IMR-90 (cell line): ENCODE results near the gene RUSF1. TPM values are rescaled to one million over a fixed set of nuclear protein-coding genes. Genes with fewer than 3 reads are reported as not detected.

ENCODE experiments used
- ATAC-seq: fragments of 200-7000 bp; cut with Tn5 transposase; 2 replicates; pipeline ENCODE4 v1.9.1; 2020; ENCODE audit warnings: low read depth, mild to moderate bottlenecking, moderate library complexity
- Bru-seq: library from RNA; stranded (reverse); fragments of 400-500 nt; gene quantifications from one replicate; lab custom pipeline; 2021; lab: Mats Ljungman, UMichigan
- BruChase-seq, 2 experiments: library from RNA; stranded (reverse); fragments of 400-500 nt; gene quantifications; one replicate each; lab custom pipeline; 2021; lab: Mats Ljungman, UMichigan
- BruUV-seq: library from RNA; stranded (reverse); fragments of 400-500 nt; replicated peaks from 2 replicates; lab custom pipeline; 2021; lab: Mats Ljungman, UMichigan
- CTCF ChIA-PET: fragments of 300-600 bp; formaldehyde crosslinking; extraction: SDS; loops from one replicate; lab custom pipeline; 2021; ENCODE audit warnings: antibody characterized with exemption; lab: Yijun Ruan, JAX
- POLR2A ChIA-PET: fragments of 300-600 bp; sonication (Branson Sonifier 250); formaldehyde crosslinking; loops from one replicate; lab custom pipeline; 2022; ENCODE audit warnings: antibody characterized with exemption; ENCODE audit not compliant: unreplicated experiment; lab: Charles Lee
- DNase-seq: peaks from one replicate; pipeline ENCODE4 v3.0.0; 2013
- H2AFZ ChIP-seq: replicated peaks from 2 replicates; pipeline ENCODE3; 2013; ENCODE audit warnings: low read length, mild to moderate bottlenecking; ENCODE audit not compliant: poor library complexity
- H2AK5ac ChIP-seq: 2 replicates; pipeline ENCODE4 v1.6.1; 2013; ENCODE audit warnings: low read depth, low read length, inconsistent platforms
- H2AK9ac ChIP-seq: replicated peaks from 2 replicates; pipeline ENCODE3; 2013; ENCODE audit warnings: mild to moderate bottlenecking, low read depth, low read length, moderate library complexity; ENCODE audit not compliant: poor library complexity
- H2BK120ac ChIP-seq: 2 replicates; pipeline ENCODE4 v1.6.1; 2013; ENCODE audit warnings: low read depth, low read length, inconsistent platforms
- H2BK15ac ChIP-seq: 3 replicates; pipeline ENCODE4 v1.6.1; 2013; ENCODE audit warnings: low read depth, low read length, inconsistent platforms
- H2BK20ac ChIP-seq: 2 replicates; pipeline ENCODE4 v1.6.1; 2013; ENCODE audit warnings: low read depth, mild to moderate bottlenecking, inconsistent platforms, low read length, moderate library complexity
- H2BK5ac ChIP-seq: 2 replicates; pipeline ENCODE4 v1.6.1; 2013; ENCODE audit warnings: mild to moderate bottlenecking, low read depth, low read length, inconsistent platforms; ENCODE audit not compliant: poor library complexity, severe bottlenecking
- H3K14ac ChIP-seq: replicated peaks from 2 replicates; pipeline ENCODE4 v1.6.1; 2013; ENCODE audit warnings: low read depth, low read length, inconsistent platforms
- H3K18ac ChIP-seq: 2 replicates; pipeline ENCODE4 v1.6.1; 2013; ENCODE audit warnings: low read depth, low read length, control low read depth
- H3K23ac ChIP-seq: 2 replicates; pipeline ENCODE4 v1.6.1; 2013; ENCODE audit warnings: low read depth, low read length, inconsistent platforms
- H3K27ac ChIP-seq: 2 replicates; pipeline ENCODE4 v1.5.1; 2013; ENCODE audit warnings: mild to moderate bottlenecking, control low read depth, low read length; ENCODE audit not compliant: insufficient read depth
- H3K27me3 ChIP-seq: 2 replicates; pipeline ENCODE4 v1.6.1; 2013; ENCODE audit warnings: low read length; ENCODE audit not compliant: control insufficient read depth, insufficient read depth
- H3K36me3 ChIP-seq: 2 replicates; pipeline ENCODE4 v1.6.1; 2013; ENCODE audit warnings: low read length, mixed read lengths; ENCODE audit not compliant: control insufficient read depth, insufficient read depth
- H3K4ac ChIP-seq: 2 replicates; pipeline ENCODE4 v1.6.1; 2013; ENCODE audit warnings: low read depth, low read length, inconsistent platforms
- H3K4me1 ChIP-seq: 2 replicates; pipeline ENCODE4 v1.6.1; 2013; ENCODE audit warnings: low read length, mixed read lengths; ENCODE audit not compliant: control insufficient read depth, insufficient read depth
- H3K4me2 ChIP-seq: 2 replicates; pipeline ENCODE4 v1.6.1; 2013; ENCODE audit warnings: low read depth, mild to moderate bottlenecking, control low read depth, low read length, moderate library complexity
- H3K4me3 ChIP-seq: 2 replicates; pipeline ENCODE4 v1.5.1; 2013; ENCODE audit warnings: low read depth, mild to moderate bottlenecking, control low read depth, low read length, moderate library complexity; ENCODE audit not compliant: insufficient read depth
- H3K56ac ChIP-seq: 2 replicates; pipeline ENCODE4 v1.6.1; 2013; ENCODE audit warnings: low read length, inconsistent platforms; ENCODE audit not compliant: insufficient read depth; ENCODE audit errors: extremely low read depth
- H3K79me1 ChIP-seq, 2 experiments: 2 replicates each; pipeline ENCODE4 v1.6.1; 2013; ENCODE audit warnings: low read length in 2 of 2, inconsistent platforms in 1 of 2, low read depth in 1 of 2
- H3K9ac ChIP-seq: 2 replicates; pipeline ENCODE4 v1.6.1; 2013; ENCODE audit warnings: low read depth, low read length, control low read depth
- H3K9me1 ChIP-seq: 2 replicates; pipeline ENCODE4 v1.6.1; 2013; ENCODE audit warnings: low read length, inconsistent platforms; ENCODE audit not compliant: insufficient read depth
- H3K9me3 ChIP-seq: 2 replicates; pipeline ENCODE4 v1.6.1; 2013; ENCODE audit warnings: low read length; ENCODE audit not compliant: control insufficient read depth, insufficient read depth
- H4K20me1 ChIP-seq: 2 replicates; pipeline ENCODE4 v1.6.1; 2013; ENCODE audit warnings: low read length, inconsistent platforms; ENCODE audit not compliant: insufficient read depth
- H4K5ac ChIP-seq: 2 replicates; pipeline ENCODE4 v1.6.1; 2013; ENCODE audit warnings: mild to moderate bottlenecking, low read depth, low read length, control low read depth
- H4K8ac ChIP-seq, 2 experiments: 2 replicates each; pipeline ENCODE4 v1.6.1; 2013; ENCODE audit warnings: low read depth in 2 of 2, low read length in 2 of 2, control low read depth in 1 of 2, inconsistent platforms in 1 of 2
- H4K91ac ChIP-seq: 2 replicates; pipeline ENCODE4 v1.6.1; 2013; ENCODE audit warnings: low read depth, low read length, inconsistent platforms; ENCODE audit not compliant: insufficient read depth
- BHLHE40 ChIP-seq: fragments of 150-350 bp; IDR thresholded peaks from 2 replicates; pipeline ENCODE4 v1.6.1; 2016; ENCODE audit warnings: mild to moderate bottlenecking, low read depth, low read length
- CEBPB ChIP-seq: IDR thresholded peaks from 2 replicates; pipeline ENCODE4 v1.6.1; 2012; ENCODE audit warnings: low read depth, low read length, improper control_type of control experiment
- ELK1 ChIP-seq: fragments of 150-350 bp; IDR thresholded peaks from 2 replicates; pipeline ENCODE4 v1.6.1; 2016; ENCODE audit warnings: low read depth, mild to moderate bottlenecking, low read length, moderate library complexity, borderline replicate concordance
- MAZ ChIP-seq: IDR thresholded peaks from 2 replicates; pipeline ENCODE4 v1.6.1; 2012; ENCODE audit warnings: low read depth, mild to moderate bottlenecking, low read length, improper control_type of control experiment, moderate library complexity, borderline replicate concordance
- MXI1 ChIP-seq: IDR thresholded peaks from 2 replicates; pipeline ENCODE4 v1.6.1; 2012; ENCODE audit warnings: low read depth, mild to moderate bottlenecking, low read length, moderate library complexity, borderline replicate concordance
- POLR2A ChIP-seq: IDR thresholded peaks from 2 replicates; pipeline ENCODE4 v1.6.1; 2012; ENCODE audit warnings: mild to moderate bottlenecking, low read depth, low read length
- WGBS, 2 experiments: methylation state at CpG; one replicate each; pipeline versions ENCODE4 v1.1.5 to v1.1.7; 2013; ENCODE audit warnings: missing lambda C conversion rate in 2 of 2; ENCODE audit not compliant: insufficient read length in 1 of 2; ENCODE audit errors: extremely low coverage in 2 of 2; 5-methylcytosine and 5-hydroxymethylcytosine counted together
- dilution Hi-C: fragments of 300-500 bp; cut with HindIII; formaldehyde crosslinking; loops from one replicate; pipeline ENCODE4 v1.14.3; 2018; ENCODE audit warnings: low sequenced_read_pairs; ENCODE audit not compliant: unreplicated experiment
- in situ Hi-C: fragments of 300-500 bp; cut with MboI; formaldehyde crosslinking; loops from 3 replicates; pipeline ENCODE4 v1.14.3; 2019; ENCODE audit warnings: low sequenced_read_pairs, inconsistent platforms, mixed read lengths
- intact Hi-C: fragments of 100-400 bp; cut with micrococcal nuclease; formaldehyde crosslinking; loops from 2 replicates; pipeline ENCODE4 v1.10.0; 2022
- long read RNA-seq: library from polyadenylated mRNA; unstranded; transcript quantifications from one replicate; pipeline ENCODE4 v2.0.0, GENCODE V29; 2021; ENCODE audit not compliant: unreplicated experiment
- polyA plus RNA-seq, 3 experiments: library from polyadenylated mRNA; depleted of rRNA; stranded (reverse); fragments of >200 nt; gene quantifications; 2 replicates each; pipeline ENCODE4 v1.2.3, GENCODE V29; 2012; ENCODE audit warnings: low replicate concordance in 1 of 3
- total RNA-seq: library from RNA; depleted of rRNA; stranded (reverse); fragments of >200 nt; gene quantifications from 2 replicates; pipeline ENCODE4 v1.2.3, GENCODE V29; 2012; rRNA removed

Gene RUSF1
- total RNA-seq (22.2 and 22.9 TPM in 2 replicates), polyA plus RNA-seq (2012; rRNA removed) (63.6 and 65.0 TPM in 2 replicates), Bru-seq, nascent RNA (percentile 70 among the genes with signal in this experiment), BruChase-seq, experiment 1, labeled RNA remaining after a 6-hour chase (percentile 78 among the genes with signal in this experiment), BruChase-seq, experiment 2, labeled RNA remaining after a 2-hour chase (percentile 66 among the genes with signal in this experiment)
- 26.5 and 46.5 TPM in 2 replicates for polyA plus RNA-seq (2012; cell fraction: cytosol; rRNA removed)
- polyA plus RNA-seq (2012; cell fraction: nucleus; rRNA removed; ENCODE audit: low replicate concordance), result 212 and 436 TPM in 2 replicates
- long read RNA-seq, transcript C16orf58-201 (13 exons, 2,793 nt), result major isoform, 49 of 86 reads
- long read RNA-seq, partial matches to known transcripts, result 15 of 86 reads
- long read RNA-seq, other reads (novel, unspliced or antisense), result 19 of 86 reads

- H2BK120ac ChIP-seq, result peak within 1 kb of the TSS; percentile 55
- H3K9ac ChIP-seq, result peak within 1 kb of the TSS; percentile 98
- peak within 1 kb of the TSS; percentile 92 for H3K23ac ChIP-seq
- H2BK20ac ChIP-seq, result peak within 1 kb of the TSS; percentile 20; the same call in 1 of the 2 replicates
- peaks cover 2% of the 10 kb centered on the region; the same call in 1 of the 2 replicates for H3K9me1 ChIP-seq
- peaks cover 14% of the 10 kb centered on the region for H3K36me3 ChIP-seq
- H4K8ac ChIP-seq, result peak within 1 kb of the TSS; percentile 93 to 94
- H3K4me2 ChIP-seq, result peak within 1 kb of the TSS; percentile 99
- TF ChIP-seq BHLHE40 (no peak), POLR2A (peak; percentile 94), CEBPB (no peak), MAZ (peak; percentile 74; the same call in 1 of the 2 replicates), MXI1 (peak; percentile 89), ELK1 (0 out of 2 replicates have a peak, but pooled peaks have one; percentile 80)
- H4K20me1 ChIP-seq, result no peaks in the 10 kb centered on the region
- peak within 1 kb of the TSS; percentile 94 for H4K91ac ChIP-seq
- peak within 1 kb of the TSS; percentile 90 for H3K56ac ChIP-seq
- peak within 1 kb of the TSS; percentile 95 for H2AFZ ChIP-seq
- H3K27me3 ChIP-seq, result no peaks in the 10 kb centered on the region
- peak within 1 kb of the TSS; percentile 95 for H3K14ac ChIP-seq
- H3K4ac ChIP-seq, result peak within 1 kb of the TSS; percentile 98
- WGBS, 2 experiments, result 0% methylated on average over 42 of the region's 65 CpGs; no CpG with 5 or more reads in 1 of the 2 experiments
- POLR2A ChIA-PET, result interaction anchor here (0.6 to 1.6 kb wide), 5 partner anchors 10 to 369 kb away, joined by 5 to 10 read pairs (median 5); partner anchors contain the start of gene ZNF267
- H4K5ac ChIP-seq, result peak within 1 kb of the TSS; percentile 94
- H3K9me3 ChIP-seq, result no peaks in the 10 kb centered on the region
- dilution Hi-C loops, result no loop called here
- no peak within 1 kb of the TSS for H2BK15ac ChIP-seq
- H3K27ac ChIP-seq, result peak within 1 kb of the TSS; percentile 99
- H3K18ac ChIP-seq, result peak within 1 kb of the TSS; percentile 88
- TSS peak; percentile 72 for BruUV-seq
- peak within 1 kb of the TSS; percentile 94 for H3K4me3 ChIP-seq
- peak within 1 kb of the TSS; percentile 94 for H2BK5ac ChIP-seq
- DNase-seq (peak; percentile 87), ATAC-seq (peak; percentile 93)
- peak within 1 kb of the TSS; percentile 99 for H2AK9ac ChIP-seq
- CTCF ChIA-PET, result no interaction called here
- intact Hi-C loops, result loop anchor here (1.0 to 10.0 kb wide), 4 partner anchors 21 to 361 kb away; partner anchors contain the start of gene ZNF843
- H3K79me1 ChIP-seq, result peaks cover 16 to 52% of the 10 kb centered on the region in 2 experiments; a peak in 3 of 4 replicates
- H2AK5ac ChIP-seq, result peak within 1 kb of the TSS; percentile 100
- peaks cover 5% of the 10 kb centered on the region for H3K4me1 ChIP-seq
- in situ Hi-C loops, result loop anchor here (5.0 to 25.0 kb wide), 3 partner anchors 63 to 369 kb away; partner anchors contain the start of gene ZNF843
These were observed at the start of gene RUSF1 for GRCh38 chr16:31507929-31508705. Gene RUSF1 (minus strand): TSS chr16:31508391. CDS start chr16:31508373, 18 bp downstream.
